Inferior parietal cortex (tissue), 1 donor: ENCODE data around the gene KLHL26.

Experiments used
- DNase-seq: peaks from one replicate; pipeline ENCODE4 v3.0.0-alpha.2; 2016; ENCODE audit errors: extremely low spot score

KLHL26 gene

DNA sequence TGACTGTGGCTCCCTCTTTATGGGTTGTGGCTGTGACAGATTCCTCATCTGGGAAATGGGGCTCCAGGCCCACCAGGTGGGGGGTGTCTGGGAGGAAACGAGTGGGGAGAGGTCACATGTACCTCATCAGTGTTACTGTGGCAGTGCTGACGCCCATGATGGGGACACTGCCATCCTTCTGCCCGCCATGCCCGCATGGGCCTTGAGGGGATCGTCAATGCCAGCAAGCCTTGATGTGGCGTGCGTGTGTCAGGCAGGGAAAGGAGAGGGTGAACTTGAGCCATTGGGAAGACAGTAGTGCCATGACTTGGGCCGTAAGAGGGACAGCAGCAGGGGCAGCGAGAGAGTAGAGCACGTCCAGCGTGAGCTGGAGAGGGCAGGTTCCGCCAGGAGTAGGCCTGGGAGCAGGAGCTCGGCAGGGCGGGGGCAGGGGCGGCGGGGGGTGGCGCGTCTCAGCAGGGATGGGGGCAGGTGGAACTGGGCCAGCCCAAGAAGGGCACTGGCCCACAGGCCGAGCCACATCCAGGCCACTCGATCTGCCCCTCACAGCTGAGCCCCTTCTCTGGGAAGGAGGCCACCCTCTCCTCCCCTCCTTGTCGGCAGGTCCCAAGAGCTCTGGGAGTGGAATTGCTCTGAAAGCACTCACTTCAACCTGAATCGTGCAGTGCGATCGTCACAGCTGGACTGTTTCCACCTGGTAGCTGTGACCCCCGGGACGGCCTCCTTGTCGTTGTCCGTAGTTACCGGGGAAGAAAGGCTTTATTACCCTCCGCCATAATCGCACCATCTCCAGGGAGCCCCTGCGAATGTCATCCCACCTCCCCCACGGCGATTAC is 9.9 kb downstream of the KLHL26 start:
- no peak for DNase-seq

DNA sequence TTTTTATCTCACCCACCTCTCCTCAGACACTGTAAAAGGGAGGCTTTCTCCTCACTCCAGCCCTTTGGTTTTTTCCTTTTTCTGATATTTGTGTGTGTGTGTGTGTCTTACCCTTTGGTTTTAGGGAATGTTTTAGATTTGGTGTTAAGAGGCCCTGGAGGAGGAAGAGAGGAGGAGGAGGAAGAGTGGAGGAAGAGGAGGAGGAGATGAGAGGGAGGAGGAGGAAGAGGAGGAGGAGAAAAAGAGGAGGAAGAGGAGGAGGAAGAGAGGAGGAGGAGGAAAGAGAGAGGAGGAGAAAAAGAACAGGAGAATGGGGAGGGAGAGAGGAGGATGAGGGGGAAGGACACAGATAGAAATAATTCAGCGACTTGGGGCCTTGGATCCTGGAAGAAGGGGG is 10.5 kb downstream of the KLHL26 start:
- DNase-seq: no peak

DNA sequence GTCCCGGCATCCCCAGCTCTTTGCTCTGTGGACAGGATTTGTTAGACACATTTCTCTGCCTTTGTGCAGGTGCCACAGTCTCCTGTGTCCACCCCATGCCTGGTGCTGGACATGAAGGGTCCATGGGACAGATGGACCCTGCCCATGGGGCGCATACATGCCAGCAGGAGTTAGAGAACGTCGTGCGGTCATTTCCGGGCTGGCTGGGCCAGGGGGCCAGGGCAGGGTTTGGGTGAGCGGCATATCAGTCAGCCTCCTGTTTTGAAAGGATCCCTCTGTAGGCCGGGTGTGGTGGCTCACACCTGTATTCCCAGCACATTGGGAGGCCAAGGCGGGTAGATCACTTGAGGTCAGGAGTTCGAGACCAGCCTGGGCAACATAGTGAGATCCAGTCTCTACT is 11.0 kb downstream of the KLHL26 start:
- no peak for DNase-seq

DNA sequence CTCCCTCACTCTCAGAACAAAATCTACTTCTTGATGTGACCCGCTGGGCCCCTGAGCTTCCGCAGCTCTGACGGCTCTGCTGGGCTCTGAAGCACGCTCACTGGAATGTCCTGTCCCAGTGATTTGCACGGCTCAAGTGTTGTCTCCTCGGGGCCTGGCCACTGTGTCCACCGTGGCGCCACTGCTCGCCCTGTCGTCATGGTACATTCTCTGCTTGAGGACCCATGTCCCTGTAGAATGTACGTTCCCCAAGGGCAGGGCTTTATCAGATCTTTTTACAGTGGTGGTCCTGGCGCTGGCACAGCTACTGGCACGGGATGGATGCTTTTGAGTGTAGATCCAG is 12.1 kb downstream of the KLHL26 start:
- no peak for DNase-seq

DNA sequence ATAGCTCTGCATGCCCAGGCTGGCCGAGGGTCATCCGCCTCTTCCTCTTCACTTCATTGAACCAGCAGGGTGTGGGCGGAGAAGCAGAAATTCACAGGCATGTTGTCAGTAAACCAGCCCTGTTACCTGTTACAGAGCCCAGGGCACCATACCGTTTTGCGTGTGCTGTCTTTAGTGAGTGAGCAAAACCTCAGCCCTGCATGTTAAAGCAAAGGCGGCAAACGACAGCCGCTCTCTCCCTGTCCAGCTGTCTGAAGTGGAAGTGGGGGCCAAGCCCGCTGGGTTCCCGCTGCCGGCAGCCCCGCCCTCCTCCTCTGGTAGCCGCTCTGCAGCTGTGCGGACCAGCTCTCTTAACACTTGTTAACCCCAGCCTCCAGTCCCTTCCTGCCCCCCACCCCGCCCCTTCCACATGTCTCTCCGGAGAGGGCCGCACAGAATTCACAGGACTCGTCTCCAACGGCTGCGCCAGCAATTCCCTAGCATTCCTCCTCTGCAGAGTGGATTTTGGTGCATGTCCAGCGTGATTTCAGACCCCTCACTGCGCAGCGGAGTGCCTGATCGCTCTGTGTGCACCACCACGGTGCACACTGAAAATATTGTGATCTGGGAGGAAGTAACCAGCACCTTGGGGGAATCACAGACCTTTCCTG is 12.7 kb downstream of the KLHL26 start:
- no peak for DNase-seq

GRCh38 chr19:18650021-18650390 is 13.2 kb downstream of the KLHL26 start:
- no peak for DNase-seq

DNA sequence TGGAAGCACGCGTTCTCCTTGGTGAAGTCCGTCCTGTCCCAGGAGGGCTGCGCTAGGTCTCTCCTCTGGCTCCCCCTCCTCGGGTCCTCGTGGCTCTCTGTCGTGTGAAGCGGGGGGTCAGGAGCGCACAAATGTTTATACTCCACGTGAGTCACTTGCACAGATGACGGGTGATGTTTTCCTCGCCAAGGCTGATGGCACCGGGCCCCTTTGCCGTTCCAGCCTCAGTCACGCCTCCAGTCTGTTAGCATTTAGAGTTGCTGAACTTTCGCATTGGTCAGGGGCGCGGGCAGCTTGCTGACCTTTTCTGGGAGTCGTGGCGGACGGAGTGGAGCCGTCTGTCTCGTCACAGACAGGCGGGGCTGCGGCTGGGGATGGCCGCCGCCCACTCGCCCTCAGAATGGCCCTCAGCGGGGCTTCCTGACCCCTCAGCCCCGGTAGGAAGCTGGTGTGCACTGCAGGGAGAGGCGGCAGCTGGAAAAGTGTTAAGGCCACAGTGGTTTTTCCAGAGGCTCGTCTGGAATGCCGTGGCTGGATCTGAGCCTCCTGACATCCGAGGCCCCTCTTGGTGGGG is 13.7 kb downstream of the KLHL26 start:
- no peak for DNase-seq

DNA sequence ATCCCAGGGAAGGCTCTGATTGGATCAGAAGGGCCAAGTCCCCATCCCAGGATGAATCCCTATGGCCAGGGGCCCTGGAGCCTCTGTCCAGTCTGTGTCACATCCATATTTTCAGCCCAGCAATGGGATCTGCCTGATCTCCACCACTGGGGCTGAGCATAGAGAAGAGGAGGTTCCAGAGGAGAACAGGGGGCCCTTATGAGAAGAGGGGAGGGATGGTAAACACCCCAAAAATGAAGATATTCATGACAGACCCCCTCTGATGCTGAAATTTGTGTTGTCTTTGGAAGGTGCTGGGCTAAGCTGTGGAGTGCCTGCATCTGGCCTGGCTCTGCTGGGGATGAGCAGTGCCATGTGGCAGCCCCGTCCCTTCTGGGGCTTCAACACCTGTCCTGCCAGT is 14.5 kb downstream of the KLHL26 start:
- no peak for DNase-seq

DNA sequence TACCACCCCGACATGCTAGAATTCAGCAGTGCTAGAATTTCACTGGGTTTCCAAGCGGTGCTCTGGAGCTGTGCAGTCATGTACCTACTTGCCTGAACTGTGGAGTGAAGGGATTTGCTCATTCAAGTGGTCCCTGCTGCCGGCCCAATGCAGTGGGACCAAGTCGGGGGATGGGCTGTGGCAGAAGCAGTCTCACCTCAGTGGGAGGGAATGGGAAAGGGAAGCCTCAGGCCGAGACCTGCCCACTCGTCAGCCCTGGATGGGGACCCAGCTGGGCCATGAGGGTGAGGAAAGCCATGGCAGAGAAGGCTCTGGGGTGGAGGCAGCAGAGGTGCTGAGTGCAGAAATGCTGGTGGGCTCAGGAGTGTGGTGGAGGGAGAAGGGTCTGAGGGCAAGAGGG is 14.9 kb downstream of the KLHL26 start:
- no peak for DNase-seq

- DNase-seq: no peak
Measured at GRCh38 chr19:18653853-18654252, 17.0 kb downstream of the KLHL26 start.

DNA sequence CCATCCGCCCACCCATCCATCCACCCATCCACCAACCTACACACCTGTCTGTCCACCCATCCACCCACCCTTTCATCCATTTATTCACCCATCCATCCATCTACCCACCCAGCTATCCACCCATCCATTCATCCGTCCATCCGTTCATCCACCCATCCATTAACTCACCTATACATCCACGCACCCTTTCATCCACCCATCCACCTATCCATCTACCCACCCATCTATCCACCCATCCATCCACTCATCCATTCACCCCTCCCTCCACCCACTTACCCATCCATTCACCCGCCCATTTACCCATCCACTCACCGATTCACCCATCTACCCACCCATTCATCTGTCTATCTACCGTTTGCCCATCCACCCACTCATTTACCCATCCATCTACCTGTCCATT is 17.6 kb downstream of the KLHL26 start:
- no peak for DNase-seq

GRCh38 chr19:18655173-18655844 is 18.5 kb downstream of the KLHL26 start:
- no peak for DNase-seq

GRCh38 chr19:18656337-18657086 is 19.7 kb downstream of the KLHL26 start:
- DNase-seq: no peak

DNA sequence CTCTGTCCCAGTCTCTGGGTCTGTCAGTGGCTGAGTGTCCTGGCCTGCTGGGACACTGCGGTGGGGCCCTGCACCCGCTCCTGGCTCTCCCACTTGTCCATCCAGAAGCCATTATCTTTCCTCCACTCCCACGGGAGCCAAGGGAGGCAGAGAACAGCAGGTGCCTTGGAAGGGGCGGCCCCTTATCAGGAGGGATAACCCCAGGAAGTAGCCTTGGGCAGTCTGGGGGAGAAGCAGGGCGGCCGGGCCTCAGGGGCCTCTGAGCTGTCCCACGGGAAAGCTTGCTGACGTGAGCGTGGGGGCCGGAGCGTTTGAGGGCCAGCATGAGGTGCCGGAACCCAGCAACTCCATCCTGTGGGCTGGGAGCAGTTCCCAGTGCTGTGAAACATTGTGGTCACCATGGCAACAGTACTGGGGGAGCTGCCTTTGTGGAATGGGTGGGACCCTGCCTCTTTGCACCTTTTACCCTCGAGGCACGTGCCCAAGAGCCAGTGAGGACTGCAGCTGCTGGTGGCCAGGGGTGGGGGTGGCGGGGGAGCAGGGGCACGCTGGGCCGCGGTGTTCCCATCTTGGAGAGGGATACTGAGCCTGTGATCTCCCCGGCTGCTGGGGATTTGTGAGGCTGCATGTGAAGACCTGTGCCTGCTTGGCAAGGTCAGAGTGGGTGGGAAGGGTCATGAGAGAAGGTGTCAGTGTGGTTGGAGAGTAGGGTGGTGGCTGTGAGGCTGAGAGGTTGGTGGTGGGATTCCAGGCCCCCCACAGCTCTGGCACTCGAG is 20.9 kb downstream of the KLHL26 start:
- DNase-seq: no peak

DNA sequence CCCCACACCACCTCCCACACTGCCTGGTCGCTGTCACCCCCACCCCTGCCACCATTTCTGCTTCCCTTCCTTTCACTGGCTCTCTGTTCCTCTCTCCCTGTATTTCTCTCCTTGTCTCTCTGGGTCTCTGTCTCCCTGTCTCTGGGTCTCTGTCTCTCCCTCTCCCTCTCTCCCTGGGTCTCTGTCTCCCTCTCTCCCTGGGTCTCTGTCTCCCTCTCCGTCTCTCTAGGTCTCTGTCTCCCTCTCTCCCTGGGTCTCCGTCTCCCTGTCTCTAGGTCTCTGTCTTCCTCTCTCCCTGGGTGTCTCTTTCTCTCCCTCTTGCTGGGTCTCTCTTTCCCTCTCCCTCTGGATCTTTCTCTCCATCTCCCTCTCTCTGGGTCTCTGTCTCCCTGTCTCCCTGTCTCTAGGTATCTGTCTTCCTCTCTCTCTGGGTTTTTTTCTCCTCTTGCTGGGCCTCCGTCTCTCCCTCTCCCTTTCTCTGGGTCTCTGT is 21.6 kb downstream of the KLHL26 start:
- DNase-seq: no peak

- DNase-seq: no peak
Measured at GRCh38 chr19:18659281-18660050, 22.6 kb downstream of the KLHL26 start.

- no peak for DNase-seq
Measured at GRCh38 chr19:18660051-18660910, 23.5 kb downstream of the KLHL26 start.

DNA sequence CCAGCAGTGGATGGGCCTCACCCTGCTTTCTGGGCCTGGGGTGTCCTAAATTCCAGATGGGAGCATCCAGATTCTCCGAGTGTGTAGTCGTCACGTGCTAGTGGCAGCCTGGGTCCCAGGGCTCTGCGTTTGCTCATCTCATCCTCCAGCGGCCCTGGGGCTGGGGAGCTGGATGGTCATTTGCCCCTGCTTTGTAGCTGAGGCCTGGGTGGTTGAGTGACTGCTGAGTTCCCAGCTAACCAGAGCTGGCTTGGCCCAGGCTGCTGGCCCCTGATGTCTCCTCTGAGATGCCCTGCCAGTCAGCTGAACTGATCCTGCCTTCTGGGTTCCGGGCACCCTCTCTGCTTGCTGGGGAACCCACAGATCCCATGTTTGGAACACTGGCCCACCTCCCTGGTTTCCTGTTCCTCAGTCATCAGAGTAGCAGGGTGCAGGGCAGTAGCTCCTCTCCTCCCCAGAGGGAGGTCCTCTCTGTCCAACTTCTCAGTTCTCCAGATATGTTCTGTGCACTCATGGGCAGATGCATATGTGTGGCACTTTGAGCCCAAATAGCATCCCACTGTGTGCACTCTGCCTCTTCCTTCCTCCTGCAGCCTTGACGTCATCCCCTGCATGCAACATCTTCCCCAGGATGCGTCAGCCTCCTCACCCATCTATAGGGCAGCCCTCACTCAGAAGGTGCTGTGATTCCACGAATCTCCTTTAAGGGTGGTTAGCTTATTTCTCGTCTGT is 24.3 kb downstream of the KLHL26 start:
- DNase-seq: no peak
